ENCODE data around the gene C10orf62.

C10orf62 gene

DNA sequence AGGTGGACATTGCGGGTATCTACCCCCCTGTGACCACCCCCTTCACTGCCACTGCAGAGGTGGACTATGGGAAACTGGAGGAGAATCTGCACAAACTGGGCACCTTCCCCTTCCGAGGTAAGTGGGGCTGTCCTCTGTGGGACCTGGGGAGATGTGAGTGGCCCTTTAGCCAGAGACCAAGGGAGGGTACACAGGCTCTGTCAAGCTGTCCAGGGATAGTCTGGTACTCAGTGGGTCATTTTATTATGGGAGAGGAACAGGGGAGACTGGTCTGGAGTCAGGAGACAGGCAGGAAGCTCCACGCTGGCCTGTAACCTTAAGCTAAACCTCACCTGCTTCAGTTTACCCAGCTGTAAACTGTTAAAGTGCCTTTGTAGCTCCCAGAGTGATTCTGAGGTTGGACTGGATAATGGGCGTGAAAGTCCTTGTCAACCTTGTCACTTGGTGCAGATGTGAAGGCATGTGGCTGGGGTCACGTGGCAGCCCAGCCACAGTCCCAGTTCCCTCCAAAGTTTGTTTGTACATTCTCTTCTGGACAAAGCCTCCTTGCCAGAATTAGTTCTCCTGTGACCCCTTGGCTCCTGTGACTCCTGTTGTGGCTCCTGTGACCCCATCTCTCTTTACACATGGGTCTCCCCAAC, 4.6 kb upstream of the C10orf62 start:
- DNase-seq (ENCODE audit: low spot score), result no peak

DNA sequence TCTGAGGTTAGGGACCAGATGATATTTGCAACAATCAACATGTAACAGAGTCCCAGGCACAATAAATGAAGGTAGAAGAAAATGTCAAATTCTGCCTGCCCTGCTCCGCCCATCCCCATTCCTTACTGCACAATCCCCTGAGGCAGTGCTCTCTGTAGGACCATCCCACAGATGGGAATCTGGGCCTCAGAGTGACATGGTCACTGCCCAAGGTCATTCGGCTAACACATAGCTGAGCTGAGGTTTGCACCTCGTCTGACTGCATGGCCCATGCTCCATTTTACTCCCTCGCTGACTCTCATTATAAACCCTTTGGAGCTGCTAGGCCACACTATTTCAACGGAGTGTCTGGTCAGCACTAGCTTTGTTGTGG, 4.1 kb upstream of the C10orf62 start:
- DNase-seq (ENCODE audit: low spot score), result no peak

DNA sequence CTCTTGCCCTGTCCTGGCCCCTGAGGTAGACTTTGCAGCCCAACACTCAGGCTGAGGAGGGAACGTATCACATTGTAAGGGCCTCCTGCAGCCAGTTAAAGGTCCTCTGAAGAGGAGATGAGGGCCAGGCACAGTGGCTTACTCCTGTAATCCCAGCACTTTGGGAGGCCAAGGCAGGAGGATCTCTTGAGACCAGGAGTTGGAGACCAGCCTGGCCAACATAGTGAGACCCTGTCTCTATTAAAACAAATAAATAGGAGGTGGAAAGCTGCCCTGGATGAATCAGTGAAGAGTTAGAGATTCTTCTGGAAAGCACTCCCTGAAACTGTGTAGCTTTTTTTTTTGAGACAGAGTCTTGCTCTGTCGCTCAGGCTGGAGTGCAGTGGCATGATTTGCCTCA, 2.3 kb upstream of the C10orf62 start:
- DNase-seq (ENCODE audit: low spot score), result no peak

DNA sequence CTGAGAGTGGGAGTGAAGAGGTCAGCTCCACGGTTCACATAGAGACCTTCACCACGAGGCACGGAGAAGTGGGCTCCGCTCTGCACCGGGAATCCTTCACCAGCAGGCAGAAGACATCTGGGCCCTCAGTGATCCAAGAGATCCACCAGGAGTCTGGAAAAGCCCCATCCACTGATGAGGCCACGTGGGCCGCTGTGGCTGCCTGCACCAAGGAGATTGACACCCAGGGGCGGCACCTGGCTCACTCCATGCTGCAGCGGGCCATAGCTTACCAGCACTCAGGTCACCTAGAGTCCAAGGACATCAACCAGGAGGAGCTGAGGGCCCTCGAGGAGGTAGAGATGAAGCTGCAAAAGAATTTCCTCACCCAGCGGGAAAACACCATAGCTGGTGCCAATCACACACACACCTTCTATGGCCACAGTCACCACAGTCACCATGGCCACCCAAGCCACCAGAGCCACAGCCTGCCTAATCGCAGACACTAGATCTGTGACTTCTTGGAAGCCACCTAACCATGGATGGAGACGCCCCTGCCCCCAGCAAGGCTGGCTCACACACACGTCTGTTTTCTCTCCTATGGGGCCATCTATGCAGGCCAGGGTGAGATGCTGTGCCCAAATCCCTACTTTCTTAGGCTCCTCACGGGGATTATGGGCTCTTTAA, 694 bp downstream of the C10orf62 start:
- no peak for DNase-seq (ENCODE audit: low spot score)

DNA sequence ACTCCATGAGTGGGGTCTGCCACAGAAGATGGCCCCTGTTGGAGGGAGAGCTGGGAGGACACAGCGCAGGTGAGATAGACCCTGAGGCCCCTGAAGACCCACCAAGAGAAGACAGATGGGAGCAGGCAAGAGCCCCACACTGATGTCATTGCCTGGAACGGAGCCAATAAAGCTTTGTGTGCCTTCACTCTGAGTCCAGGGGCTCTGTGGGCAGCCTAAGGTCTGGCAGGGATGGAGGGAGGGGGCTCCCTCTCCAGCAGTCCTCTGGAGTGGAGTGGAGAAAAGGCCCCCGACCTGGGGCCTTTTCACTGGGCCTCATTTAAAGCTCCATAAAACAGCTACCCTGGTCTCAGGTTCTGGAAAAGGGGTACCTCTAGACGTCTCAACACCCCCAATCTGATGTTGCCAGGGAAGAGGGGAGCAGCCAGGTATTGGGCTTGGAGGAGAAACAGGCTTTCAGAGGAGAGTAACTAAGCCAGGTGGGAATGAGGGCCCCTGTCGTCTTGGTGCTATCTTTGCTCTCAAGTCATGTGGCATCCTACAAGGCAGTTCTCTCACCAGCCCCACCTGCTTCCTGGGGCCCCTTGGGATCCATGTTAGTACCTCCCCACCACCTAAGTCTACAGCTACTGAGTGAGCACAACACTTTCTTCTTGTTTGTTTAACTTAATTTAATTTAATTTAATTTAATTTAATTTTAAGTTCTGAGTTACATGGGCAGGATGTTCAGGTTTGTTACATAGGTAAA, 1.4 kb downstream of the C10orf62 start:
- no peak for DNase-seq (ENCODE audit: low spot score)

DNA sequence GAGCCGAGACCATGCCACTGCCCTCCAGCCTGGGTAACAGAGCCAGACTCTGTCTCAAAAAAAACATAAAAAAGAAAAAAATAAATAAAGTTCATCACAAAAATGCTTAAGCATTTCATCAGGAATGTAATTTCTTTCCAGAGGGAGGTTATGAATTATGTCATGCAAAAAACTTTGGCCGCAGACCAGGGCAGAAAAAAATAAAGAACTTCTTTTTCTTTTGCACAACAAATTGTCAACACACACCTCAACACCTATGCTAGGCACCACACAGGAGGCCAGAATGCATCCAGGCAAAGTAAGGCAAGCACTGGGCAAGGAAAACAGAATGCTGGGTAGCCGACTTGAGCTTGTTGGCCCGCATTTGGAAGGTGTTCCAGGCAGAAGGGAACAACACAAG, 3.9 kb downstream of the C10orf62 start:
- DNase-seq (ENCODE audit: low spot score), result no peak

DNA sequence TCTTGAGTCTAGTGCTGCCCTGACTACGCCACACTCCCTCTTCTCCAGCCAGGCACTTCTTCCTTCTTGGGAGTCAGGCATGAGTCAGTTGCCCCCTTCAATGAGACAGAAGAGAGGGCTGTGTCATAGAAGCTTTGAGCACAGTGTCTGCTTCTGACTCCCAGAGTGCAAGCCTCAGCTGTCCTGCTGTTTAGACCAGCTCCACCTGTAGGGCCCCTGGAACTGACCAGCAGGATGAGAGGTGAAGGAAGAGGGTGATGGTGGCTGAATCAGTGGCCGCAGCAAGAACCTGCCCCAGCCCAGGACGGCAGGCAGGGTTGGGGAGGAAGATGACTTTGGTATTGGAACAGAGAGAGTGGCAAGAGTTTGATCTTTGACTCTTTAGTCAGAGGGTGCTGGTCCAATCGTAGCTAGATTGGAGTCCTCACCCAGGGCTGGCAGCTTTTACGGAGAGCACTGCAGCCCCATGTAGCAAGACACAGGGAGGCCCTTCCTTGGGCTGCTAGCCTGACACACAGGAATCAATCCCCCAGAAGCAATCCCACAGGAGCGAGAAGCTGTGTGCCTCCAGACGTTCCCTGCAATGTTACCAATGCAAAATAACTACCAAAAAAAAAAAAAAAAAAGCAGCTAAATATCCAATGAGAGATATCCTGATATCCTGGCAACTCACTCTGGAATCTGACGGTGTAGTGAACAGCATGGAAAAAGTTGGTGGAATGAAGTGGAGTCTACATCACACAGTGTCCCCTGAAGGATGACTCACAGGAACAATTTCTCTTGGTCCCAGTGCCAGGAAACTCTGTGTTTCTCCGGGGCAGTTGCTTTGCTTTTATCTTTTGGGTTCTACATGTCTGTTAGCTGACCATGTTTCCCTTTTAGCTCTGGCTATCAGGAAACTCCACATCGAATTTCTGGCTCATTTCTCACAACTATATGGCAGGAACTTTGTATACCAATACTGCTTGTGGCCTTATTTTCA, 6.9 kb downstream of the C10orf62 start:
- DNase-seq (ENCODE audit: low spot score), result peak; percentile 57

DNA sequence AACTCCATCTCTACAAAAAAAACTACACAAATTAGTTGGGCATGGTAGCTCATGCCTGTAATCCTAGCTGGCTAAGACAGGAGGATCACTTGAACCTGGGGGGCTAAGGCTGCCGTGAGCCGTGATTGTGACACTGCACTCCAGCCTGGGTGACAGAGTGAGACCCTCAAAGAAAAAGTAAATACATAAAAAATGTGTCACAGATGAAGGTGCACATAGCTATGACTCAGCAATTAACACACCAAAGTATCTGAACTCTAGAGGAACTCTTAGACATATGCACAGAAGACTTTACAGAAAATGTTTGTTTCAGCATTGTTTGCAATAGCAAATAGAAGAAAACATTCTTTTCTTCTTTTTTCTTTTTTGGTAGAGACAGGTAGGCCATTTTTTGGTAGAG, 8.3 kb downstream of the C10orf62 start:
- no peak for DNase-seq (ENCODE audit: low spot score)

DNA sequence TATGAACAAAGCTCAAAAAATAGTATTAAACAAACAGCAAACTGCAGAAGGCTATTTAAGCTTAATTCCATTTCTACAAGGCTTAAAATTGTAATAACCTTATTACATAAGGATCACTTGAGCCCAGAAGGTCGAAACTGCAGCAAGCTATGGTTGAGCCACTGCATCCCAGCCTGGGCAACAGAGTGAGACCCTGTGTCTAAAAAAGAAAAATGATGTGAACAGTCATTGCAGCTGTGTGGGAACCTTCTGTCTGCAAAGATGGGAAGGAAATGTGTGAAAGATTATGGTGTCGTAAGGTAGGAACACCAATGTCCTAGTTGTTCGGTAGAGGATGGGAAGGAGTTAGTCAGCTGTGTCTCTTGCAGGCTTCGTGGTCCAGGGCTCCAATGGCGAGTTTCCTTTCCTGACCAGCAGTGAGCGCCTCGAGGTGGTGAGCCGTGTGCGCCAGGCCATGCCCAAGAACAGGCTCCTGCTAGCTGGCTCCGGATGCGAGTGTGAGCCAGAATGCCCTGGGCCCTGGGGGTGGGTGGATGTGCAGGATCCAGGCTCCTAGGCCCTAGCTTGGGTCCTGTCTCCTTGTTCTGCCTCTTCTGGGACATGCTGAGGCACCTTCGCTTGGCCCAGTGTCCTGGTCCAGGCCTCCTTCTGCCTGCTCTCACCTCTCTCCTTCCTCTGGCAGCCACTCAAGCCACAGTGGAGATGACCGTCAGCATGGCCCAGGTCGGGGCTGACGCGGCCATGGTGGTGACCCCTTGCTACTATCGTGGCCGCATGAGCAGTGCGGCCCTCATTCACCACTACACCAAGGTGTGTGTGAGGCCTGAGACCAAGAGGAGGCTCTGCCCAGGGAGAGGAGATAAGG, 9.1 kb downstream of the C10orf62 start:
- no peak for DNase-seq (ENCODE audit: low spot score)

DNA sequence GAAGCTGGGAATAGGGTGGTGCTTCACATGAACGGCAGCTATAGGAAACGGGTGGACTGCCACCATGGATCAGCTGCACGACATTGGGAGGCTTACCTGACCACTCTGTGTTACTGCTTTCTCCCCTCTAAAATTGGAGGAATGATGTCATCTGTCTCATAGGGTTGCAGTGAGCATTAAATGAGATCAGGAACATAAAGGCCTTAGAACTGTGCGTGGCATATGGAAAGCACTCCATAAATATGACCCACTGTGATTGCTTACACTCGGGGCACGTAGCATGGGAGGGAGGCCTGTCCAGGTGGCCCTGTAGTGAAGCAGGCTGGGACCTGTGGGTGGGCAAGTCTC, 9.7 kb downstream of the C10orf62 start:
- no peak for DNase-seq (ENCODE audit: low spot score)

DNA sequence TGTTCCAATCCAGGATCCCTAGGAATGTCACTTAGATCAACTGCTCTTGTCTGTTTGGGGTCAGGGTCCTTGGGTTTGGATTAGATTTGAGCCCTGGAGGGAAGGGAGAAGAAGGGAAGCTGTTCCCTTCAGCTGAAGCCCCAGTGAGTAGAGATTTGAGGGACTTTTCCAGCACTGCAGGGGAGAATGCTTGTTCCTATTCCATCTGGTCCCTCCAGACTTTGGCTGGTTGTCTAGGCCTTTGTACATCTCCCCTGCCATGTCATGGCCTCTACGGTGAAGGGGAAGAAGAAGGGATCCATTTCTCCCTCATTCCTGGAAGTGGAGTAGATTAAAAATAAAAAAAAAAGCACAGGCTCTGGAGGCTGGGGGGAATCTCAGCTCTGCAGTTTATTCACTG, 11.1 kb downstream of the C10orf62 start:
- no peak for DNase-seq (ENCODE audit: low spot score)

DNA sequence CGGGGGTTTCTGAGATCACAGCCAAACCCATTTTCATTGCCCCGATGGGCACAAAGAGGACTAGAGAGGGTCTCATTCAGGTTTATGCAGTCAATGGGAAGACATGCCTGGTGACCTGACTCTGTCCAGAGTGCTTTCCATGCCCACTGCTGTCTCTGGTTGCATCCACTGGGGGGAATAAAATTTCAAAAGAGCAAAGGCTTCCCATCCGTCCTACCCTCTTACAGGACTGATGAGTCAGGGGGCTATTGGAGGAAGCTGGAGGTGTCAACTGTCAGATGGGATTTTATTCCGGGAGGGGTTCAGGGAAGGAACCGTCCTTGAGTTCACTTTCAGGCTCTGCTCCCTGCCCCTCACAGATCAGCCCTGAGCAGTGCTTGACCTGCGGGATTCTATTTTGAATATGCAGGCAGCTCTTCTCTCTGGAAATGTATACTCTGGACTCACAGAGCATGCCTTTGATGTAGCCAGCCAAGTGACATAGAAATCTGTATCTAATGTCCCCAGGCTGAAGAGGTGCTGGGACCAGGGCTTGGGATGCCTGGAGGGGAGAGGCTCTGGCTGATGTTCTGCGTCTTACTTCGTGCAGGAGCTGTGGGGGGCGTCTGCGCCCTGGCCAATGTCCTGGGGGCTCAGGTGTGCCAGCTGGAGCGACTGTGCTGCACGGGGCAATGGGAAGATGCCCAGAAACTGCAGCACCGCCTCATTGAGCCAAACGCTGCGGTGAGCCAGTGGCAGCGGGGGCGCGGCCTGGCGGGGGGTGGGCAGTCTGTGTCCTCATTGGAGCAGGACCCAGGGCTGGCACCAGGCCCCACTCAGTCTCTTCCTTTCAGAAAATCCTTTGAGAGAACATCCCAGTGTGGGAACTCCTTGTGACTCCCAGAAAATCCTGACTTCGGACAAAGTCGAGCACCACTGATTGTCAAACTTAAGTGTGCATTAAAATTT, 12.0 kb downstream of the C10orf62 start:
- peak; percentile 43 for DNase-seq (ENCODE audit: low spot score)

DNA sequence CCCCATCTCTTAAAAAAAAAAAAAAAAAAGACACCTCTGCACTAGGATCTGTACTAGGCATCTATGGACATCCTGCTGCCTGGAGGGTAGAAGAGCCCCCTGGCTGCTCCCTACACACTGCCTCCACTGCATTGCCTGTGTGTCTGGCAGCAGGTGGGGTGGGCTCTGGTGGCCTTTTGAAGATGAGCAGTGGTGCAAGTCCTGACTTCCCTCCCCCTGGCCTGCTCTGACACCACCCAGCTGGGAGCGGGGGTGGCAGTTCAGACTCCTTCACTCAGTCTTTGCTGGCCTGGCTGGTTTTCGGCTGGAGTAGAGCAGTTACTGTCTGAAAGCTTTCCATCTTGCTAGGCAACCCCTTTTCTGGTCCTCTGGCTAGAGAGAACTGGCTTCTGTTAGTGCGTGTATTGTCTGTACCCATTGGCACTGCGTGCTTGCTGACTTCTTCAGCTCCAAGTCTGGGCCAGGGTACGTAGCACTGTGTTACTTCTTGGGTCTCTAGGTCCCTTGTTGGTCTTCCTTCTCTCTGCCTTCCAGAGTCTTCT, 17.6 kb downstream of the C10orf62 start:
- peak; percentile 68 for DNase-seq (ENCODE audit: low spot score)

DNA sequence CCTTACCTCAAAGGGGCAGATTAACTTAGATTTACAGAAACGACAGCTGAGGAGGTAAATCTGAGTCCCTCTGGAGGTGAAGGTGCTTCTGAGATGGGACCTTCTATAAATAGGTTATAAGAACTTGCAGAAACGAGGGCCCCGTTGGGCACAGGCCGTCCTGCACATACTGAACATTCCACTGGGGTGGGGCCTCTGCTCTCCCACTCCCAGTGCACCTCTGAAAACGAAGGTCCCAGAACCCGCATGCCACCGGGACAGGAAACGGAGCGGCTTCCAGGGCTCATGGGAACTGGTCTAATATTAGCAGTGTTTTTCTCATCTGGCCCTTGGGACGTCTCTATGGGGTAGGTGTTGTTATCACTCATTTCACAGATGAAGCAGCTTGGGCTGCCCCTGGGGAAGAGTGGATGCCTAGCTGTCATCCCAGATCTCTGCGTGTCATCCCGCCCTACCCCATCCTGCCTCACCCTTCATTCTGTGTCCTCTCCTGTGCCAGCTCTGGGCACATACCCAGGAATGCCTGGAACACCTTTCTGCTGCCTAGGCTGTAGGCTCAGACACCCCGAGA, 19.6 kb downstream of the C10orf62 start:
- DNase-seq (ENCODE audit: low spot score), result no peak

DNA sequence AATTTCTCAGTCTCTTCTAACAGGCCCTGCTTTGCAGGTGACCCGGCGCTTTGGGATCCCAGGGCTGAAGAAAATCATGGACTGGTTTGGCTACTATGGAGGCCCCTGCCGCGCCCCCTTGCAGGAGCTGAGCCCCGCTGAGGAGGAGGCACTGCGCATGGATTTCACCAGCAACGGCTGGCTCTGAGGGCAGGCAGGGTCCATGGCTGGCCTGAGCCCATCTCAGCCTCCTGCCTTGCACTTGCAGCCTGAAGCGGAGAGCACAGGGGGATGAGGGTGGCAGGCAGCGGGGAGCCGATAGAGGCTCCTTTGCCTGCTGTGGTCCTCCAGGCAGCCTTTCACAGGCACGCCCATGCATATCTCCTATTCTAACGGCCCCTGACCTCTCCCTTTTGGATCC, 22.0 kb downstream of the C10orf62 start:
- no peak for DNase-seq (ENCODE audit: low spot score)

DNA sequence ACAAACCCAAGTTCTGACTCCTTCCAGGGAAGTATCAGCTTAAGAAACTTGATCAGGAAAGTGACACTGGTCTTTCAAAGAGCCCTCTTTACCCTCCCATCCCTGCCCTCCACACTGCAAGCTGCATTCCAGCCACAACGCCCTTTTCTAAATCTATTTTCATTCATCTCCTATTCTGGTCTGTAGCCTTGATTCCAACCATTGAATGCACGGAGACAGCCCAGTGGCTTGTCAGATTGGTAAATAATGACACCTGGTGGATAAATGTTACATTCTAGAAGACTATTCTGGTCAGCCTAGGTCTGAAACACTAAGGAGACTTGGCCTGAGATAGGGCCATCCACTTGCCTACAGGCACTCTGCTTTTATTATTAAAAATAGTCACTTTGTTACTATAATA, 22.9 kb downstream of the C10orf62 start:
- peak; percentile 33 for DNase-seq (ENCODE audit: low spot score)

DNA sequence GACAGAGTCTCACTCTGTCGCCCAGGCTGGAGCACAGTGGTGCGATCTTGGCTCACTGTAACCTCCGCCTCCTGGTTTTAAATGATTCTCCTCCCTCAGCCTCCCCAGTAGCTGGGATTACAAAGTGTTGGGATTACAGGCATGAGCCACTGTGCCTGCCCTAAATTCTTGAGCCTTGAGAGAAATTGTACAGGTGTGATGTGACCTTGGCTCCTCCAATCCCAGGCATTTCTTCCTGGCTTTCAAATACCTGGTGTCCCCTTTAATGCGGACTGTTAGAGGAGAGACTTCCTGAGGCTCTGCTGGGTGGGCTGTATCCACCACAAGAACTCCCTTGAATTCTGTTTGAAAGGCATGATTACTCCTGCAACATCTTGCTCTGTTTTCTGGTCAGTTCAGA, 28.8 kb downstream of the C10orf62 start:
- no peak for DNase-seq (ENCODE audit: low spot score)

DNA sequence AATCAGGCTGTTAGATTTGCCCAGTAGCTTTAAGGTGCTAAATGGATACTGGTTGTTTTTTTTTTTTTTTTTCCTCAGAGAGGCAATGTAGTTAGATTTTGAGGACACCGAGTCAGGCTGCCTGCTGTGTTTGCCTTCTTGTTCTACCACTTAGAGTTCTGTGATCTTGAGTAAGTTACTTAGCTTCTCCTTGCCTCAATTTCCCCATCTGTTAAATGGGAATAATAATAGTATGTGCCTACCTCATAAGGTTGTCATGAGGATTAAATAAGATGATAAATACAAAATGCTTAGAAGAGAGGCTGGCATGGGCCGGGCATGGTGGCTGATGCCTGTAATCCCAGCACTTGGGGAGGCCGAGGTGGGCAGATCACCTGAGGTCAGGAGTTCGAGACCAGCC, 29.2 kb downstream of the C10orf62 start:
- DNase-seq (ENCODE audit: low spot score), result no peak

DNA sequence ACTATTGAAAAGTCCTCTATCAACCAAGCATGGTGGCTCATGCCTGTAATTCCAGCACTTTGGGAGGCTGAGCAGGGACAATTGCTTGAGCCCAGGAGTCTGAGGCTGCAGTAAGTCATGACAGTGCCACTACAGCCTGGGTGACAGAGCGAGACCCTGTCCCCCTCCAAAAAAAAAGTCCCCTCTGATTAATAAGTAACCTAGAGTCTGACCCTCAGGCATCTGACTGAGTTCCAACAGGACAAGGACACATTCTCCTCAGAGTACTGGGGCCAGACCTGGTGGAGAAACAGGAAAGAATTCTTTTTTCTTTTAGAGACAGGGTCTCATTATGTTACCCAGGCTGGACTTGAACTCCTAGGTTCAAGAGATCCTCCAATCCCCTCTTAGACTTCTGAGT, 33.8 kb downstream of the C10orf62 start:
- DNase-seq (ENCODE audit: low spot score), result no peak

DNA sequence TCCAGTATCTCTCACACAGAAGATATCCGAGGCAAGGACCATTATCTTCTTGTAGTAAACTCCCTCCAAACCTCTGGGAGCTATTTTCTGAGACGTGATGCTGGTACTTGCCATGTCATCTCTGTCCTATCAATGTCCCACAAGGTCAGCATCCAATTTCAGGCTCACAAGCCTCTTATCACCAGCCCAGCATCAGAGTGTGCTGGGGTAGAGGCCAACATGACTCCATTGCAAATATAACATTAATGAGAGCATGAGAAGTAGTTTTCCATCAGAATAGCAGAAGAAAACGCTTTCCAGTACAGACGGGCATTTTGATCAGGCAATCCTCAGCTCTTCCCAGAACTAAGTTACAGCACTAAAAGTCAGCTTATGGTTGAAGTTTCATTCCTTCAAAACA, 38.2 kb downstream of the C10orf62 start:
- no peak for DNase-seq (ENCODE audit: low spot score)

All from Ammon's horn (tissue), 1 donor.